Skeletal muscle cell (primary cell): ENCODE results near the gene NKIRAS1.
A peak's percentile ranks its signal among the peaks of the same experiment; 100 is the strongest.
"Not testable (repeated sequence)": the region's sequence is repeated elsewhere in the genome, so short reads cannot be mapped to it uniquely, and the experiment has no call there.

Source experiments
- DNase-seq: peaks from one replicate; pipeline ENCODE4 v3.0.0-alpha.2; 2010; ENCODE audit warnings: low read depth
- H3K4me3 ChIP-seq: 2 replicates; pipeline ENCODE4 v1.5.1; 2011; ENCODE audit warnings: low read depth, mild to moderate bottlenecking, control low read depth, low read length, moderate library complexity

NKIRAS1 gene

GRCh38 chr3:23913182-23913581 is 3.6 kb downstream of the NKIRAS1 start:
- no peak overlapping the region for H3K4me3 ChIP-seq
- no peak for DNase-seq

- H3K4me3 ChIP-seq, DNase-seq: not testable (repeated sequence)
These were observed 4.5 kb downstream of the NKIRAS1 start for GRCh38 chr3:23912335-23912734.

- DNase-seq, result no peak
- no peak overlapping the region for H3K4me3 ChIP-seq
These were observed 5.4 kb downstream of the NKIRAS1 start for GRCh38 chr3:23911397-23911796.

- DNase-seq, result no peak
These were observed 7.4 kb downstream of the NKIRAS1 start for GRCh38 chr3:23909341-23909740.

GRCh38 chr3:23904545-23904944 is 12.2 kb downstream of the NKIRAS1 start:
- no peak for DNase-seq

More at GRCh38 chr3:23909341-23909740, 7.4 kb downstream of the NKIRAS1 start:
- H3K4me3 ChIP-seq, result no peak overlapping the region

GRCh38 chr3:23900744-23901143 is 16.0 kb downstream of the NKIRAS1 start:
- no peak overlapping the region for H3K4me3 ChIP-seq
- DNase-seq, result no peak

More at GRCh38 chr3:23904545-23904944, 12.2 kb downstream of the NKIRAS1 start:
- no peak overlapping the region for H3K4me3 ChIP-seq

GRCh38 chr3:23895181-23895580 is 21.6 kb downstream of the NKIRAS1 start:
- DNase-seq, result no peak
- H3K4me3 ChIP-seq, result no peak overlapping the region

GRCh38 chr3:23894254-23895061 is 22.3 kb downstream of the NKIRAS1 start:
- DNase-seq, result no peak
- H3K4me3 ChIP-seq, result no peak overlapping the region

- no peak overlapping the region for H3K4me3 ChIP-seq
- no peak for DNase-seq
These were observed 26.8 kb downstream of the NKIRAS1 start for GRCh38 chr3:23889950-23890349.

GRCh38 chr3:23889386-23889785 is 27.4 kb downstream of the NKIRAS1 start:
- DNase-seq, result no peak
- no peak overlapping the region for H3K4me3 ChIP-seq

- no peak for DNase-seq
- H3K4me3 ChIP-seq, result no peak overlapping the region
These were observed 28.1 kb downstream of the NKIRAS1 start for GRCh38 chr3:23888617-23889228.

GRCh38 chr3:23886311-23886710 is 30.5 kb downstream of the NKIRAS1 start:
- no peak overlapping the region for H3K4me3 ChIP-seq
- DNase-seq, result no peak

- no peak overlapping the region for H3K4me3 ChIP-seq
- no peak for DNase-seq
These were observed 31.6 kb downstream of the NKIRAS1 start for GRCh38 chr3:23885210-23885609.

GRCh38 chr3:23884481-23884880 is 32.3 kb downstream of the NKIRAS1 start:
- no peak overlapping the region for H3K4me3 ChIP-seq
- no peak for DNase-seq

- no peak overlapping the region for H3K4me3 ChIP-seq
These were observed 34.3 kb downstream of the NKIRAS1 start for GRCh38 chr3:23882487-23882918.

GRCh38 chr3:23881993-23882392 is 34.8 kb downstream of the NKIRAS1 start:
- H3K4me3 ChIP-seq, DNase-seq: not testable (repeated sequence)

More at GRCh38 chr3:23882487-23882918, 34.3 kb downstream of the NKIRAS1 start:
- DNase-seq, result no peak

- DNase-seq, result no peak
- no peak overlapping the region for H3K4me3 ChIP-seq
These were observed 36.0 kb downstream of the NKIRAS1 start for GRCh38 chr3:23880703-23881339.

GRCh38 chr3:23879485-23879884 is 37.3 kb downstream of the NKIRAS1 start:
- no peak overlapping the region for H3K4me3 ChIP-seq
- DNase-seq, result no peak

GRCh38 chr3:23877329-23877980 is 39.3 kb downstream of the NKIRAS1 start:
- peak; percentile 92 for DNase-seq
- no peak overlapping the region for H3K4me3 ChIP-seq

GRCh38 chr3:23876923-23877322 is 39.9 kb downstream of the NKIRAS1 start:
- no peak for DNase-seq
- H3K4me3 ChIP-seq, result no peak overlapping the region
